CD4-positive, alpha-beta T cell treated with Interleukin-15 for 1 hour (primary cell): ENCODE data around the gene ABHD1.

Source experiments
- DNase-seq: peaks from one replicate; pipeline ENCODE4 v3.0.0-alpha.2; 2020

Gene ABHD1

DNA sequence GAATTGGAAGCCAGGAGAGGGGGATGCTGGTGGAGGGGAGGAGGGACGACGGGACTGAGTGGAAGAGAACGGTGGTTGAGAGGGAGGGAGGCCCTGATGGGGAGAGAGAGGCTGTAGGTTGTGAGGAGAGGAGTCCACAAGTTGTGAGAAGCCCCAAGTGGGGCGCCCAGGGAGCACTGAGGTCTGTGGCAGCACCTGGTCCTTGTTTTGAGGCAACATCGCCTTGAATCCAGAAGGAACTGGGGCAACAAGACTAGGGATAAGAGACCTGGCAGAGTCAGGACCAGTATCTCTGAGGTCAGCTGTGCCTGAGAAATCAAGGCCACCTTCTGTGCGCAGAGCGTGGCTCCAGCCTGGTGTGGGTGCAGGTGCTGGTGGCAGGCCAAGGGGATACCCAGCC is 14.5 kb downstream of the ABHD1 start:
- DNase-seq, result no peak

GRCh38 chr2:27139310-27139709 is 15.7 kb downstream of the ABHD1 start, which contains the start of gene PRR30:
PRR30 (minus strand) TSS chr2:27139410; CDS start chr2:27138329, 1,081 bp downstream.
- DNase-seq, result no peak

GRCh38 chr2:27143285-27143684 is 19.7 kb downstream of the ABHD1 start:
- DNase-seq, result no peak

DNA sequence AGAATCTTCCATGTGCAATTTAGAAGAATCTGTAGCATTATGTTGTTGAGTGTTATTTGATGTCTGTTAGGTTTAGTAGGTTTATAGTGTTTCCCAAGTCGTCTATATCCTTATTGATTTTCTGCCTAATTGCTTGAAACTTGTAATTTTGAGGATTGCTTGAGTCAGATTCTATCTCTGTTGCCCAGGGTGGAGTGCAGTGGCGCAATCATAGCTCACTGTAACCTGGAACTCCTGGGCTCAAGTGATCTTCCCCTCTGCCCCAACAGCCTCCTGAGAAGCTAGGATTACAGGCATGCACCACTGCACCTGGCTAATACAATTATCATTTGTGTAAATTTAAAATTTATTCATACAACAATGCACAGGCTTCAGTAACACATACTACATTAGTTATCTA is 22.1 kb downstream of the ABHD1 start:
- DNase-seq, result no peak

DNA sequence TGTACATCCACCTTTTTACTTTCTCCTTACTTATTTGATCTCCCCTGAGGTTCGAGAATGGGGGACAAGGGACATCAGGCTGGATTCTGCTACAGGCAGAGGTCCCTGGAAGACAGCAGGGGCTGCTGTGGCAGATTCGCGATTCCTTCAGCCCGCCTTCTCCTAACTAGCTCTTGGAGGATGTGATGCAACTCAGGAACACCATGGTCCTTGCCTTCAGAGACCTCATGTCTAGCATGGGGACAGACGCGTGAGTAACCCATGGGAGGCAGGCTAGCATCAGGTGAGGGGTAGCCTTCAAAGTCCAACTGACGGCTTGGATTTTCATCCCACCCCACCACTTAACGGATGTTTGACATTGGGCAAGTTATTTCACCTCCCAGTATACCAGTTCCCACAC is 24.3 kb downstream of the ABHD1 start:
- no peak for DNase-seq

- no peak for DNase-seq
Measured at GRCh38 chr2:27148801-27149439, 25.3 kb downstream of the ABHD1 start, which contains the start of gene TCF23. TCF23 (plus strand) TSS chr2:27149004; CDS start chr2:27149134, 130 bp downstream.

DNA sequence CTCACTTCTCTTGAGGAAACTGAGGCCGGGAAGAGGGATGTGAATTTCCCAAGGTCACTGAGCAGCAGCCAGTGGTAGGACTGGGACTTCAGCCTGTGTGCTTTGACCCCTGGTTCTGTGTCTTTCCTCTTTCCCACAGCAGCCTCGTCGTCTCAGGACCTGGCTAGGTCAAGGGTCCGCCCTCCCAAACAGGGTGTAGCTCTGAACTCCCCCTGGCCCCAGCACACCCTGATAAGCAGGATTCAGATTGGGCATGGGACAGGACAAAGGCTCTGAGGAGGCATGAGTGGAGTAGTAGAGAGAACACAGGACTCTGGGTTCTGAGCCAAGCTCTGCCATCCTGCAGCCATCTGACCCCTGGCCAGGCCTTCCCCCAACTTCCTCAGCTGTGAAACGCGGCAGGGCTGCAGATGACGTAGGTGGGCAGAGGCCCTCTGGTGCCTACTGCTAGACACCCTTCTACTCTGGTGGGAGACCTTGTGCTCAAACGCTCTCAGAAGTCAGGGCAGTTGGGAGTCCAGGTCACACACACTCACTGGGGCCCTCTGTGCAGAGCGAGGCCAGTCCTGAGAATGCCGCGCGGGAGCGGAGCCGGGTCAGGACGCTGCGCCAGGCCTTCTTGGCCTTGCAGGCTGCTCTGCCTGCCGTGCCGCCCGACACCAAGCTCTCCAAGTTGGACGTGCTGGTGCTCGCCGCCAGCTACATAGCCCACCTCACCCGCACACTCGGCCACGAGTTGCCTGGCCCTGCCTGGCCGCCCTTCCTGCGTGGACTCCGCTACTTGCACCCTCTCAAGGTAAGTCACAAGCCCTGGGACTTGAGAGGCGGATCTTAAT is 26.2 kb downstream of the ABHD1 start:
- DNase-seq, result no peak

DNA sequence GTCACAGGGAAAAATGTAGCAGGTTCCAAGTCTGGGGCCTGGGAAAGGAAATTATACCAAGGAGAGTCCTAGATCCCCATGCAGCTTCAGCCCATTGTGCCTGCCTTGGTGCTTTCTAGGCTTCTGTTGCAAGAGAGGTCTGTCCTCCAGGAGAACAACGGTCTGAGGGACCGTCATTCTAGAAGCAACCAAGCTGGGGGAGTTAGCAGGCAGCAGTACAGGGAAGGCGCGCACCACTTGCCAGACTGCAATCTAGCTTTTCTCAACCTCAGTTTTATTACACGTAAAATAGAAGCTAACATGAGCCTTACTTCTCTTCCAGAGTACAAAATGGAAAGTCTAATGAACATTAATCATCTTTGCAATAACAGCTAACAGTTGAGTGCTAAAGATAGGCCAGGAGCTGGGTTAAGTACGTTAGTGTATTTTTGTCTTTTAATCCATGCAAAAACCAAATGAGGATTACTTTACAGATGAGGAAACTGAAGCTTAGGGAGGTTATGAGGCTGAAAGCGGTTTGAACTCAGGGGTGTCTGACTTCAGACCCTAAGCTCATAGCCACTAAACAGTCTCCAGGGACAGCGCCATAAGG is 27.1 kb downstream of the ABHD1 start:
- DNase-seq, result no peak

DNA sequence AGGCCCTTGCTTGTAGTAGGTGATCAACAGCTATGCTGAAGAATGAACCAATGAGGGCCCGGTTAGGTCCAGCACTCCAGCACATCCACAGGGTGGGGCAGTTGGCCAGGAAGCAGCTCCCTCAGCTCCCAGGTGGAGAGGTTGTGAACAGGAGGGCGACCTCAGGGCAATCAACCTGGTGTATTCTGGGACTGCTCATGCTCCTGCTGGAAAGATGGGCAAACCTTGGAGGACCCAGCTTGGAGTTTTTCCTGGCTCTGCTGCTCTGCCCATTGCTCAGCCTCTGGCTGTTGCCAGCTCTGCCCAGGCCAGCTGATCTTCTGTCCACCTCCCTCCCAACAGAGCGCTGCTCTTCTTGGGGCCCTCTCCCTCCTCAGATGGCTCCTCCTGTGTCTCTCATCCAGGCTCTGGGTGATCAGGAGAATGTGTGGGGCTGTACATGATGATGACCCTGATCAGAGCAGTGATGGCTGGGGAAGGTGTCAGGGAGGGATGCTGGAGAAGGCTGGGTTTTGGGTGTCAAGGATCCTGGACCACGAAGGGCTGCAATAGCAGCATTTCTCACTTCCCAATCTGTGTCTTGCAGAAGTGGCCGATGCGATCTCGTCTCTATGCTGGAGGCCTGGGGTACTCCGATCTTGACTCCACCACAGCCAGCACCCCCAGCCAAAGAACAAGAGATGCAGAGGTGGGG is 28.6 kb downstream of the ABHD1 start:
- no peak for DNase-seq

DNA sequence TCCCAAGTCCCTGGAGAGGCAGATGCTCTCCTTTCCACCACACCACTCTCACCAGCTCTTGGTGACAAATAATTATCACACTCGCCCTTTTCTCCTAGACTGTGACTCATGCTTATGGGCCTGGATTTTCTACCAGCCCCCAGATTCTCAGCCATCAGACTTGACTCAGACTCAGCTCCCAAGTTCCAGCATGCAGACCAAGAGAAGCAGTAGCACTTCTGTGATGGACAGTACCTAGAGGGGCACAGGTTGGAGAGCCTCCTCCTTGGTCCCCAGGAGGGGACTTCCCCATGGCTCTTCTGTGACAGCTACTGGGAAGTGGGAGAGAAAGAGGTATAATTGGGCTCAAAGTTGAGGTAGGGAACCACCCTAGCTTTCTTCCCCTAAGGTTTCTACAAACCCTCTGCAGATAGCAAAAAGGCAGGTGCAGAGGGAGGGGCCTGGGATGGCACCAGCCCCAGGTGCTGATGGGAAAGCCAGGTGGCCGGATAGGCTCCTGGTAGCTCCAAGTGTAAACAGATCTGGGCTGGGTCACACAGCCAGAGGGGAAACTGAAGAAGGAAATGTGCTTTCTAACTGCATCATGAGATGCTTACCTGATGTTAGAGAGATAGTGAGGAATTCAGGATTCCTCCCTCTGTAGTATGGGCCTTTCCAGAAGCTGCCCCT is 29.3 kb downstream of the ABHD1 start:
- no peak for DNase-seq

- no peak for DNase-seq
Measured at GRCh38 chr2:27154488-27154887, 30.9 kb downstream of the ABHD1 start.

DNA sequence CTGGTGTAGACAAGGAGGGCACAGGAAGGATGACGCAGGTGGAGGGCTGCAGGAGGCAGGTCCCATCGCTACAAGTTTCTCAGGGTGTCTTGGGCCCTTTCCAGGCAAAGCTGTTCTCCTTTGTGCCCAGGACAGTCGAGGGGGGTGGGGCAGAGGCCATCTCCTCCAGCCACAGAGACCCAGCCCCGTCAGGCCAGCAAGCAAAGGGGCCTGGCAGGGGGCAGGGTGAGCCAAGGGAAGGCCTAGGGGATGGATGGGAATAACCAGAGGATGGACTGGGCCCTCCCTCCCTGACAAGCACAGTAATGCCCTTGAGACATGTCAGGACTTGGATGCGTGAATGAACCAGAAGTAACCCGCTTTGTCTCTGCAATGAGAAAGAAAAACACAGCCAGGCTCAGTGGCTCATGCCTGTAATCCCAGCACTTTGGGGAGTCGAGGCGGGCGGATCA is 31.5 kb downstream of the ABHD1 start:
- no peak for DNase-seq

DNA sequence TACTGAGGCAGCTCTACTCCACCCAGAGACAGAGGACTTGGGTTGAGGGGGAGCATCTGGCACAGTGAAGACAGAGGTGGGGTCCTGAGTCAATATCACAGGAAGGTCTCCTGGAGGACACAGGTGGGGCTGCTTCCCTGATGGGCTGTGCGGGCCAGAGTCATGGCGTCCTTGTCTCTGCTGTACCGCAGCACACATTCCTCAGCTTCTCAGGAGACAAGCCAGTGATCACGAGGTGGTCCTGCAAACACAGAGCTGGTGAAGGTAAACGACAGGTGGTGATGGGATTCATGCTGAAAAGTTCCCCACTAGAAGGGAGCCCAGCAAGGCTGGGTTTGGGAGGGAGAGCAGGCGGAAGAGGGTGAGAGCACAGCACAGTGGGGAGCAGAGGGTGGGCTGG is 34.9 kb downstream of the ABHD1 start:
- DNase-seq, result no peak

GRCh38 chr2:27159271-27159670 is 35.7 kb downstream of the ABHD1 start:
- no peak for DNase-seq

DNA sequence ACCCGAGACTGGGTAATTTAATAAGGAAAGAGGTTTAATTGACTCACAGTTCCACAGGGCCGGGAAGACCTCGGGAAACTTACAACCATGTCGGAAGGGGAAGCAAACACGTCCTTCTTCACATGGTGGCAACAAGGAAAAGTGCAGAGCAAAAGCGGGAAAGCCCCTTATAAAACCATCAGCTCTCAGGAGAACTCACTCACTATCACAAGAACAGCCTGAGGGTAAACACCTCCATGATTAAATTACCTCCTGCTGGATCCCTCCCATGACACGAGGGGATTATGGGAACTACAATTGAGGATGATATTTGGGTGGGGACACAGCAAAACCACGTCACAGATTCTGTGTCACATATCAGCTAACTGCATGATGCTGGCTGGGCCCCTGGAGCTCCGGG is 36.6 kb downstream of the ABHD1 start:
- no peak for DNase-seq

- DNase-seq, result no peak
Measured at GRCh38 chr2:27162151-27163121, 38.8 kb downstream of the ABHD1 start.

DNA sequence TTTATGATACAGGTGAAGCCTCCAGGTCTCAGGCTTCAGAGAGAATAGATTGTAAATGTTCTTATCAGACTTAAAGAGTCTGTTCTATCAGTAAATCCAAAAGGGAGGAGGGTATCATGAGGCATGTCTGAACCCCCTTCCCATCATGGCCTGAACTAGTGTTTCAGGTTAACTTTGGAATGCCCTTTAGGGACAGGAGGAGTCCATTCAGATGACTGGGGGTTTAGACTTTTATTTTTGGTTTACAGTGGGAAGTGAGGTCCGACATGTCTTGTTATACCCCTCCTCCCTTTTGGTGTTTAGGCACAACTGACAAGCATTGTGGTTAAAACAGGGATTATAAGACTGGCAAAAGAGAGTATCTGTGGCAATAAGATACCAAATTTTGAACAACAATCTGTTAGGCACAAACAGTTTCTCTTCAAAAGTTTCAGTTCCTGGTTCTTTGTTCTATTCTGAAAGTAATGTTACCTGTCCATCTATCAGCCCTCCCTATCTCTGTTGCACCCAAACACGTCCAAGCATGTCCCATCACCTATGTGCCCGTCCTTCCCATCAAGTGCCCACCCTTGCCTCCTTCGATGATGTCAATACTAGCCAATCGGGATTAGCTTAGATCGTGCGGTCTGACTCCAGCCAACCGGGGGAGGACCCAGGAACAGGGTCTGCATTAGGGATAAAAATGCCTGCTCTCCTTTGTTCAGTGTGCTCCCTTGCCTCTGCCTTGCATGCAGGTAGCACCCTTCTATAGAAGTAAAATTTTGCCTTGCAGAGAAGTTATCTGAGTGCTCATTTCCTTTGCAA is 41.5 kb downstream of the ABHD1 start:
- DNase-seq, result no peak

DNA sequence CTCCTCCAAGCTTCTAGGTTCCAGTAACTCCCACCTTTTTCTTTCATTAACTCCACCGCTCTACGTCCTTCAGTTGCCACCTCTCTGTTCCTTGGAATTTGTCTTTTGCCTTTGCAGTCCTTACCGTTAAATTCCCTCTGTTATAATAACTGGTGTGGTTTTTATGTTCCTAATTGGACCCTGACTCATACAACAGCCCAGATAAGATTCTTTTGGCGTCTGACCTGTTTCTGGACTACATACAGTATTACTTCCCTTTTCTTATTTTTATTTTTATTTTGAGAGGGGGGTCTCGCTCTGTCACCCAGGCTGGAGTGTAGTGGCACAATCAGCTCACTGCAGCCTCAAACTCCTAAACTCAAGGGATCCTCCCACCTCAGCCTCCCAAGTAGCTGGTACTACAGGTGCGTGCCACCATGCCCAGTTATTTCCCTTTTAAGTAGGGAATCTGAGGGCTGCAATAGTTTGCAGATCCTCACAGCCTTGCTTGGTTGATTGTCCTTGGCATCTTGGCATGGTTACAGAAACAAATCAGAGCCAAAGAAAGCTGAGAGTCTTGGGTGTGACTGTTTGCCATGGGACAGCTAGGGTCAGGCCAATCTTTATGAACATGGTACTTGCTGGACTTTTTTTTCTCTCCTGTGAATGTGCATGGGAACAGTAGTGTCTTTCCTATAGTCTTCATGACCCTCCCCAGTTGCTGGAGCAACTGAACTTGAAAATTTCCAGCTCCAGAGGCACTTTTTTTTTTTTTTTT is 47.1 kb downstream of the ABHD1 start:
- DNase-seq, result no peak

DNA sequence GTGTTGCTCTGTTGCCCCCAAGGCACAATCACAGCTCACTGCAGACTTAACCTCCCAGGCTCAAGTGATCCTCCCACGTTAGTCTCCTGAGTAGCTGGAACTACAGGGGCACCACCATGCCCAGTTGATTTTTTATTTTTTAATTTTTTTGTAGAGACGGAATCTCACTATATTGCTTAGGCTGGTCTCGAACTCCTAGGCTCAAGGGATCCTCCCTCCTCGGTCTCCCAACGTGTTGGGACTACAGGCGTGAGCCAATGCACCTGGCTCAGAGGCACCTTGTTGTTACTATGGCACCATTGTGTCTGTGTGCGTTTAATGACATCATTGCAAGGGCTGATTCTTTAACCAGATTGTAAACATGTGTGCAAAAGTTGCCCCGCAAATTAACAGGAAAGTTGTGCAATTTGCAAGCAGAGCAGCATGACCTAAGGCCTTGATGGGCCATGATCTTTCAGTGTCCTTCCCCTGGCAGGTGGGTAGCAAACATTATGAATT is 47.8 kb downstream of the ABHD1 start:
- no peak for DNase-seq

GRCh38 chr2:27174638-27175037 is 51.0 kb downstream of the ABHD1 start:
- no peak for DNase-seq
